CD4-positive, alpha-beta T cell (primary cell): ENCODE measurements around the gene PHTF2. TPM values are rescaled to one million over a fixed set of nuclear protein-coding genes. Genes with fewer than 3 reads are reported as not detected.

ENCODE experiments used
- ATAC-seq: fragments of 200-7000 bp; cut with Tn5 transposase; one replicate; pipeline ENCODE4 v1.10.0; 2022; ENCODE audit warnings: mild to moderate bottlenecking; ENCODE audit not compliant: poor library complexity
- CTCF ChIA-PET: fragments of 350-600 bp; sonication (Branson Sonifier 250); formaldehyde crosslinking; loops from one replicate; lab custom pipeline; 2021; ENCODE audit warnings: antibody characterized with exemption, inconsistent platforms; lab: Charles Lee
- POLR2A ChIA-PET: fragments of 350-600 bp; sonication (Branson Sonifier 250); formaldehyde crosslinking; loops from one replicate; lab custom pipeline; 2021; ENCODE audit warnings: antibody characterized with exemption, inconsistent platforms; lab: Charles Lee
- DNase-seq, 14 experiments: peaks; one replicate each; pipeline ENCODE4 v3.0.0-alpha.2; 2013 to 2020; ENCODE audit warnings: mixed read lengths in 2 of 14
- H3K27ac ChIP-seq, 2 donors: one replicate each; pipeline versions ENCODE4 v1.5.1 to v1.7.0; 2013; ENCODE audit warnings: low read length in 2 of 2, low read depth in 1 of 2, mild to moderate bottlenecking in 1 of 2
- H3K27me3 ChIP-seq, 2 experiments: 1 replicate in 1 of 2; 2 replicates in 1 of 2; pipeline versions ENCODE4 v1.6.1 to v1.7.0; 2013; ENCODE audit warnings: low read length in 2 of 2, control low read depth in 1 of 2, mild to moderate bottlenecking in 1 of 2, moderate library complexity in 1 of 2; ENCODE audit not compliant: insufficient read depth in 2 of 2, control insufficient read depth in 1 of 2
- H3K36me3 ChIP-seq: one replicate; pipeline ENCODE4 v1.6.1; 2013; ENCODE audit warnings: low read length, control low read depth; ENCODE audit not compliant: insufficient read depth
- H3K4me1 ChIP-seq: one replicate; pipeline ENCODE4 v1.6.1; 2013; ENCODE audit warnings: low read length, control low read depth; ENCODE audit not compliant: insufficient read depth
- H3K4me3 ChIP-seq: one replicate; pipeline ENCODE4 v1.5.1; 2013; ENCODE audit warnings: mild to moderate bottlenecking, low read length, moderate library complexity
- H3K9me3 ChIP-seq, 2 experiments: 1 replicate in 1 of 2; 2 replicates in 1 of 2; pipeline versions ENCODE4 v1.6.1 to v1.7.0; 2013; ENCODE audit warnings: low read length in 2 of 2, mild to moderate bottlenecking in 2 of 2, control low read depth in 1 of 2, moderate library complexity in 1 of 2; ENCODE audit not compliant: control insufficient read depth in 1 of 2, insufficient read depth in 1 of 2
- H3K27ac Mint-ChIP-seq: one replicate; pipeline ENCODE4 v1.8.0; 2020; ENCODE audit warnings: mixed read lengths
- H3K27me3 Mint-ChIP-seq: one replicate; pipeline ENCODE4 v1.8.0; 2021; ENCODE audit warnings: mixed read lengths
- H3K36me3 Mint-ChIP-seq: one replicate; pipeline ENCODE4 v1.8.0; 2021; ENCODE audit warnings: low read depth, mixed read lengths
- H3K4me1 Mint-ChIP-seq: one replicate; pipeline ENCODE4 v1.8.0; 2021; ENCODE audit warnings: low read depth, mixed read lengths
- H3K4me3 Mint-ChIP-seq: one replicate; pipeline ENCODE4 v1.8.0; 2020; ENCODE audit warnings: mild to moderate bottlenecking, mixed read lengths
- H3K9me3 Mint-ChIP-seq: one replicate; pipeline ENCODE4 v1.8.0; 2020; ENCODE audit warnings: mixed read lengths
- CTCF ChIP-seq: fragments of 200-600 bp; IDR thresholded peaks from one replicate; pipeline ENCODE4 v1.8.0; 2022; ENCODE audit warnings: antibody characterized with exemption, mild to moderate bottlenecking
- intact Hi-C, 2 experiments: fragments of 100-400 bp; cut with DNase I in 1 of 2; cut with micrococcal nuclease in 1 of 2; formaldehyde crosslinking; loops; one replicate each; pipeline versions ENCODE4 v1.15.1 to v1.9.0; 2023 to 2025; cut with DNase I, micrococcal nuclease
- total RNA-seq, 174 experiments: library from RNA in 2 of 174; stranded (reverse) in 2 of 174; gene quantifications; one replicate each; pipeline ENCODE4 v1.2.3 and lab custom pipeline; 2021 to 2026

PHTF2 gene
- total RNA-seq, 2 experiments from 2014 or later: 22.6 to 23.5 TPM

GRCh38 chr7:77839919-77840318, 41.3 kb downstream of the PHTF2 start:
- Histone ChIP-seq H3K27ac (no peak overlapping the region), H3K27me3 (no peaks in the 10 kb centered on the region), H3K4me3 (no peak overlapping the region), H3K4me1 (peaks cover 2% of the 10 kb centered on the region), H3K36me3 (no peaks in the 10 kb centered on the region), H3K9me3 (no peaks in the 10 kb centered on the region)
- ChIA-PET CTCF (no interaction called here), POLR2A (interaction anchor here (1.4 kb wide), 1 partner anchor 14 kb away, joined by 3 read pairs; no protein-coding TSS in a partner anchor)
- Mint-ChIP-seq H3K4me3 (no peak overlapping the region), H3K27me3 (no peaks in the 10 kb centered on the region), H3K36me3 (peaks cover 18% of the 10 kb centered on the region), H3K4me1 (peaks cover 39% of the 10 kb centered on the region), H3K9me3 (no peaks in the 10 kb centered on the region), H3K27ac (no peak overlapping the region)
- no peak for ATAC-seq
- TF ChIP-seq CTCF: no peak
- intact Hi-C loops: loop anchor here in 1 of 2 experiments (5.0 kb wide), 1 partner anchor 38 kb away; no protein-coding TSS in a partner anchor
- DNase-seq: no peak

GRCh38 chr7:77843194-77843593, 44.6 kb downstream of the PHTF2 start:
- H3K4me1 Mint-ChIP-seq: peaks cover 49% of the 10 kb centered on the region
- ATAC-seq (no peak), DNase-seq (no peak)
- no peaks in the 10 kb centered on the region for H3K36me3 ChIP-seq
- H3K27ac ChIP-seq: no peak overlapping the region
- H3K27me3 ChIP-seq: no peaks in the 10 kb centered on the region
- ChIA-PET CTCF (interaction anchor here (0.7 kb wide), 1 partner anchor 19 kb away, joined by 3 read pairs; no protein-coding TSS in a partner anchor), POLR2A (no interaction called here)
- H3K36me3 Mint-ChIP-seq: peaks cover 30% of the 10 kb centered on the region
- intact Hi-C loops: no loop called here
- no peak overlapping the region for H3K4me3 ChIP-seq
- no peak overlapping the region for H3K4me3 Mint-ChIP-seq
- H3K27me3 Mint-ChIP-seq: no peaks in the 10 kb centered on the region
- H3K4me1 ChIP-seq: no peaks in the 10 kb centered on the region
- no peaks in the 10 kb centered on the region for H3K9me3 Mint-ChIP-seq
- TF ChIP-seq CTCF: no peak
- H3K27ac Mint-ChIP-seq: no peak overlapping the region
- no peaks in the 10 kb centered on the region for H3K9me3 ChIP-seq

- peaks cover 56% of the 10 kb centered on the region for H3K4me1 Mint-ChIP-seq
- ATAC-seq (no peak), DNase-seq (no peak)
- H3K27me3 Mint-ChIP-seq: no peaks in the 10 kb centered on the region
- Histone ChIP-seq H3K4me3 (no peak overlapping the region), H3K9me3 (no peaks in the 10 kb centered on the region), H3K4me1 (peaks cover 4% of the 10 kb centered on the region), H3K27me3 (no peaks in the 10 kb centered on the region), H3K36me3 (no peaks in the 10 kb centered on the region), H3K27ac (no peak overlapping the region)
- H3K36me3 Mint-ChIP-seq: peaks cover 49% of the 10 kb centered on the region
- intact Hi-C loops: no loop called here
- POLR2A ChIA-PET: interaction anchor here (1.5 kb wide), 2 partner anchors 43 to 48 kb away, joined by 4 read pairs; partner anchors contain the start of genes PHTF2 and TMEM60
- no peak for TF ChIP-seq CTCF
- H3K4me3 Mint-ChIP-seq: no peak overlapping the region
- no peaks in the 10 kb centered on the region for H3K9me3 Mint-ChIP-seq
- H3K27ac Mint-ChIP-seq: no peak overlapping the region
- CTCF ChIA-PET: no interaction called here
Observed at GRCh38 chr7:77846317-77847092, 47.9 kb downstream of the PHTF2 start.
